ENCODE results near the gene STX19.
"Not testable (repeated sequence)": the region's sequence is repeated elsewhere in the genome, so short reads cannot be mapped to it uniquely, and the experiment has no call there.

Gene STX19

DNA sequence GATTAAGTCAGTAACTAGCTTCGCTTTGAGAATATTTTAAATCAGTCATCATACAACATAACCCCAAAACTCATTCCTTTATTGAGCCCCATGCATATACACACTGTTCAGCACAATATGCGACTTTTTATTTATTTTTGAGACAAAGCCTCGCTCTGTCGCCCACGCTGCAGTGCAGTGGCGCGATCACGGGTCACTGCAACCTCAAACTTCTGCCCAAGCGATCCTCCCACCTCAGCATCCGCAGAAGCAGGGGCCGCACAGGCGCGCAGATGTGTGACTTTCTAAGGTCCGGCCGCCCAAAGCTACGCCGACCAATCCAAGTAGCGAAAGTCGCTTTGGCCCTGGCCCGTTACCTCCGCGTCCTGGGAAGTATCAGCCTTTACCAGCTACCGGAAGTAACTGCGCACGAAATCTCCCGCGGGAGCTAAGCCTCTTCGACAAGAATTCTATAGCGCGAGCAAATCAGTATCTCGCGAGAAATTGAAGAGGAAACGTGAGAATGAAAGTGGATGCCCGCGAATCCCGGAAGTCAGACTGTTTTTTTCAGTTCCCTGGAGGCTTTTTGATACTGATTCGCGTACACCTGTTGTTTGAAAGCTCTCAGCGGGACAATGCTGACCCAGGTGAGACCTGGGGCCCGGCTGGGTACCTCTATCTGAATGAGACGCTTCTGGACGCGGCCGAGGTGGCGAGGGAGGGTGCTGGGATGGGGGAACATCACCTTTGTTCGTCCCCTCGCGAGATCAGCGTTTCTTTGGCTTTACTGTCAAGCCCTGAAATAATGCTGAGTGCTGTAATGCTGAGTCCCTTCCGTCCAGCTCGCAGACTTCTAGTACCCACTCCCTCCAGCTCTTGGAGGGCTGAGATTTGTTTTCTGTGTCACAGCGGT, 34.4 kb upstream of the STX19 start, which contains the start of the genes DHFR2 and NSUN3:
TSS of gene DHFR2 (minus strand) at position 404 of the 892 bp plus-strand sequence. CDS start 1,405 bp downstream, outside the sequence.
TSS of gene NSUN3 (plus strand) at position 549 of the 892 bp plus-strand sequence. CDS start at position 615, 66 bp downstream.
- peak; percentile 99 for DNase-seq (ENCODE audit: low read depth in 2 of 2)
- TF ChIP-seq, protein P1, sequence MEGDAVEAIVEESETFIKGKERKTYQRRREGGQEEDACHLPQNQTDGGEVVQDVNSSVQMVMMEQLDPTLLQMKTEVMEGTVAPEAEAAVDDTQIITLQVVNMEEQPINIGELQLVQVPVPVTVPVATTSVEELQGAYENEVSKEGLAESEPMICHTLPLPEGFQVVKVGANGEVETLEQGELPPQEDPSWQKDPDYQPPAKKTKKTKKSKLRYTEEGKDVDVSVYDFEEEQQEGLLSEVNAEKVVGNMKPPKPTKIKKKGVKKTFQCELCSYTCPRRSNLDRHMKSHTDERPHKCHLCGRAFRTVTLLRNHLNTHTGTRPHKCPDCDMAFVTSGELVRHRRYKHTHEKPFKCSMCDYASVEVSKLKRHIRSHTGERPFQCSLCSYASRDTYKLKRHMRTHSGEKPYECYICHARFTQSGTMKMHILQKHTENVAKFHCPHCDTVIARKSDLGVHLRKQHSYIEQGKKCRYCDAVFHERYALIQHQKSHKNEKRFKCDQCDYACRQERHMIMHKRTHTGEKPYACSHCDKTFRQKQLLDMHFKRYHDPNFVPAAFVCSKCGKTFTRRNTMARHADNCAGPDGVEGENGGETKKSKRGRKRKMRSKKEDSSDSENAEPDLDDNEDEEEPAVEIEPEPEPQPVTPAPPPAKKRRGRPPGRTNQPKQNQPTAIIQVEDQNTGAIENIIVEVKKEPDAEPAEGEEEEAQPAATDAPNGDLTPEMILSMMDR (IDR thresholded peaks at IDR 0.05; ENCODE audit: low read depth, low read length), result no peak
- peak within 1 kb of the TSS; percentile 70 to 72 for H3K4me3 ChIP-seq (replicated peaks in 1 of 2; ENCODE audit: low read depth in 2 of 2, low read length in 2 of 2)

GRCh38 chr3:94061297-94061696, 32.9 kb upstream of the STX19 start:
- no peak overlapping the region for H3K4me3 ChIP-seq (replicated peaks in 1 of 2; ENCODE audit: low read depth in 2 of 2, low read length in 2 of 2)
- no peak for DNase-seq (ENCODE audit: low read depth in 2 of 2)
- TF ChIP-seq, protein P1 (IDR thresholded peaks at IDR 0.05; ENCODE audit: low read depth, low read length), result no peak

GRCh38 chr3:94050546-94050945, 22.1 kb upstream of the STX19 start:
- DNase-seq (ENCODE audit: low read depth in 2 of 2), result no peak
- TF ChIP-seq, protein P1 (IDR thresholded peaks at IDR 0.05; ENCODE audit: low read depth, low read length), result no peak
- no peak overlapping the region for H3K4me3 ChIP-seq (replicated peaks in 1 of 2; ENCODE audit: low read depth in 2 of 2, low read length in 2 of 2)

DNA sequence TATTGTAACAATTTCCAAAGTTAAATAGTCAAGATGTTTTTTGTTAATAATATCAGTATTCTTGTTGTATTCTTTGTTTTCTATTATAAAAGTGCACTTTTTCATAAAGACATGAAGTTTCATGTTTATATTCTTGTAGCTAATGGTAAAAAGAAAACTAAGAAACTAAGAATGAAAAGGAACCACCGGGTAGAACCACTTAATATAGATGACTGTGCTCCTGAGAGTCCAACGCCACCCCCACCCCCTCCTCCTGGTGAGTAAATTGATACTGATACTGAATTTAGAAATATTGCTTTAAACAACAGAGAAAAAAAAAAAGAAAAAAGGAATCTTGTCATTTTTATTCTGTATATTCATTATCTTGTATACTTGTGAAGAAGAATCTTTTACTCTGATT, 20.9 kb upstream of the STX19 start:
- no peak overlapping the region for H3K4me3 ChIP-seq (replicated peaks in 1 of 2; ENCODE audit: low read depth in 2 of 2, low read length in 2 of 2)
- DNase-seq (ENCODE audit: low read depth in 2 of 2), result no peak
- TF ChIP-seq, protein P1 (IDR thresholded peaks at IDR 0.05; ENCODE audit: low read depth, low read length), result no peak

DNA sequence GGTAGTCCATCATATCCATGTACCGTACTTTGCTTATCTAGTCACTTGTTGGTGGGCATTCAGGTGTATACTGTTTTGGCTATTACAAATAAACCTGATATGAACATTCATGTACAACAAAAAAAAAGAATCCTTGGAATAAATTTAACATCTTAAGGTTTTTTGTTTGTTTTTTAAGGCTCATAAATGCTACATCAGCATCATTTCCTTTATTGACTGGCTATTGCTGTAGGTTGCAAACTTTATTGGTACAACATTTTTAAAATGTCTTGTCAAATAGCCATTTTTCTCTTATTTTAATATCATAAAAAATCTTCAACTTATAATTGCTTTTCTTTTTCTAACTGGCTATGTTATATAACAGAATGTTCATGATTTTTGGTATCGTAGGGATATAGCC, 18.1 kb upstream of the STX19 start:
- H3K4me3 ChIP-seq (replicated peaks in 1 of 2; ENCODE audit: low read depth in 2 of 2, low read length in 2 of 2), result no peak overlapping the region
- DNase-seq (ENCODE audit: low read depth in 2 of 2), result no peak
- TF ChIP-seq, protein P1 (IDR thresholded peaks at IDR 0.05; ENCODE audit: low read depth, low read length), result no peak

DNA sequence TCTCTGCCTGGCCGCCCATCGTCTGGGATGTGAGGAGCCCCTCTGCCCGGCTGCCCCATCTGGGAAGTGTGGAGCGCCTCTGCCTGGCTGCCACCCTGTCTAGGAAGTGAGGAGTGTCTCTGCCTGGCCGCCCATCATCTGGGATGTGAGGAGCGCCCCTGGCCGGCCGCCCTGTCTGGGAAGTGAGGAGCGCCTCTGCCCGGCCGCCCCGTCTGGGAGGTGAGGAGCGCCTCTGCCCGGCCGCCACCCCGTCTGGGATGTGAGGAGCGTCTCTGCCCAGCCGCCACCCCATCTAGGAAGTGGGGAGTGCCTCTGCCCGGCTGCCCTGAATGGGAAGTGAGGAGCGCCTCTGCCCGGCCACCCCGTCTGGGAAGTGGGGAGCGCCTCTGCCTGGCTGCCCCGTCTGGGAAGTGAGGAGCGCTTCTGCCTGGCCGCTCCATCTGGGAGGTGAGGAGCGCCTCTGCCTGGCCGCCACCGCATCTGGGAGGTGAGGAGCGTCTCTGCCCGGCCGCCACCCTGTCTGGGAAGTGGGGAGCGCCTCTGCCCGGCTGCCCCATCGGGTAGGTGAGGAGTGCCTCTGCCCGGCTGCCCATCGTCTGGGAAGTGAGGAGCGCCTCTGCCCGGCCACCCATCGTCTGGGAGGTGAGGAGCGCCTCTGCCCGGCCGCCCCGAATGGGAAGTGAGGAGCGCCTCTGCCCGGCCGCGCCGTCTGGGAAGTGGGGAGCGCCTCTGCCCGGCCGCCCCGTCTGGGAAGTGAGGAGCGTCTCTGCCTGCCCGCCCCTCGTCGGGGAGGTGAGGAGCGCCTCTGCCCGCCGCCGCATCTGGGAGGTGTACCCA, 15.9 kb upstream of the STX19 start:
- not testable (repeated sequence) for H3K4me3 ChIP-seq (replicated peaks in 1 of 2; ENCODE audit: low read depth in 2 of 2, low read length in 2 of 2); DNase-seq (ENCODE audit: low read depth in 2 of 2)

GRCh38 chr3:94043285-94043684, 14.9 kb upstream of the STX19 start:
- TF ChIP-seq, protein P1 (IDR thresholded peaks at IDR 0.05; ENCODE audit: low read depth, low read length), result no peak
- H3K4me3 ChIP-seq (replicated peaks in 1 of 2; ENCODE audit: low read depth in 2 of 2, low read length in 2 of 2), result no peak overlapping the region
- no peak for DNase-seq (ENCODE audit: low read depth in 2 of 2)
